ENCODE data around the gene COA5. TPM values are rescaled to one million over a fixed set of nuclear protein-coding genes. Genes with fewer than 3 reads are reported as not detected.

COA5 gene, protein sequence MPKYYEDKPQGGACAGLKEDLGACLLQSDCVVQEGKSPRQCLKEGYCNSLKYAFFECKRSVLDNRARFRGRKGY
- total RNA-seq (10 to 100 TPM; 24.4 to 46.7 (median 33.8) TPM), polyA plus RNA-seq (10 to 100 TPM; 48.9 to 69.7 (median 54.9) TPM)
- long read RNA-seq, donor 1, transcript COA5-201 (3 exons, 1,754 nt) = major isoform, 19 of 23 reads
- long read RNA-seq, donor 1, partial matches to known transcripts = 0 of 23 reads
- long read RNA-seq, donor 1, other reads (novel, unspliced or antisense) = 0 of 23 reads
- long read RNA-seq, donor 2, transcript COA5-201 (3 exons, 1,754 nt) = major isoform, 16 of 72 reads
- long read RNA-seq, donor 2, partial matches to known transcripts = 19 of 72 reads
- long read RNA-seq, donor 2, other reads (novel, unspliced or antisense) = 33 of 72 reads

DNA sequence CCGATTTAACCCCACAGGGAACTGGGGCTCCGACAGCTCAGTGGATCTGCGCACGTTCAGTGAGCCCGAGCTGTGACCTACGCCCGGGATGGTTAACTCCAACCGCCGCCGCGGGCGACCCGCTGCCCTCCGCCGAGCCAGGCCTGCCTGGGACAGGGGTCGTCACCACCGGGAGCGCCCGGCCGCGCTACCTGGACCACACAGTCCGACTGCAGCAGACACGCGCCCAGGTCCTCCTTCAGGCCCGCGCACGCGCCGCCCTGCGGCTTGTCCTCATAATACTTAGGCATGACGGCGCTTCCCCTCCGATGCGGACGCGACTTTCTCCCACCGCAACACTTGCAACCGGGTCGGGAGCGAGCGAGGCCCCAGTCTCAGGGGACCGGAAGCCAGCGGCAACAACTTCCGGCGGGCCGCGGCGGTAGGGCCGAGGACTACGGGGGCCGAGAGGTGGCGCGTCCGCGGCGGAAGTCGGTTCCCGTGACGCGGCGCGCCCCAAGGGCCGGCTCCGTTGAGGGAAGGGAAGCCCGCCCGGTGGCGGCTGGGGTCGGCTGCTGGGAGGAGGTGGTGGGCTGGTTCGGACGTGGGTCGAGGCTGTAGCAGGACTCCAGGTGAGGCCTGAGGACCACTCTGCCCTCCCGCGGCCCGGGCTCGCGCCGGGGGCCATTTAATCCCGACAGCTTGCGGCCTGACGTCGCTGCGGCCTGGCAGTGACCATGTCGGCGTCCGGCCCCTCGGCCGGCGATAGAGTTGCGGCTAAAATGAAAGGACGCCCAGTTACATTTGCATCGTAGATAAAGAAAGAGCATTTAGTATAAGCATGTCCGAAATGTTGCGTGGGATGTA lies at the start of gene COA5, which contains the start of gene UNC50:
Gene COA5, minus strand, starts transcription at position 397 of the 846 bp plus-strand sequence. Its CDS starts 107 bp downstream, at position 290.
Gene UNC50, plus strand, starts transcription at position 474 of the 846 bp plus-strand sequence. CDS start 1,171 bp downstream, outside the sequence.
- WGBS, 5 donors = 0 to 1% (median 1%) methylated on average over 50 to 93 of the region's 93 CpGs
- Histone ChIP-seq H3K27ac (peak within 1 kb of the TSS; percentile 94 to 98 (median 96)), H3K4me1 (peaks cover 34 to 82% (median 63%) of the 10 kb centered on the region in 6 donors), H3K36me3 (peaks cover 0 to 55% (median 26%) of the 10 kb centered on the region in 6 donors), H3K4me3 (peak within 1 kb of the TSS; percentile 56 to 99 (median 92)), H3K9me3 (no peaks in the 10 kb centered on the region), H3K27me3 (replicated peaks in 1 of 7) (no peaks in the 10 kb centered on the region)
- DNase-seq = peak; percentile 98
- peak; percentile 97 to 99 (median 97) for TF ChIP-seq POLR2AphosphoS5 (IDR thresholded peaks at IDR 0.05)
- TF ChIP-seq, protein P1, sequence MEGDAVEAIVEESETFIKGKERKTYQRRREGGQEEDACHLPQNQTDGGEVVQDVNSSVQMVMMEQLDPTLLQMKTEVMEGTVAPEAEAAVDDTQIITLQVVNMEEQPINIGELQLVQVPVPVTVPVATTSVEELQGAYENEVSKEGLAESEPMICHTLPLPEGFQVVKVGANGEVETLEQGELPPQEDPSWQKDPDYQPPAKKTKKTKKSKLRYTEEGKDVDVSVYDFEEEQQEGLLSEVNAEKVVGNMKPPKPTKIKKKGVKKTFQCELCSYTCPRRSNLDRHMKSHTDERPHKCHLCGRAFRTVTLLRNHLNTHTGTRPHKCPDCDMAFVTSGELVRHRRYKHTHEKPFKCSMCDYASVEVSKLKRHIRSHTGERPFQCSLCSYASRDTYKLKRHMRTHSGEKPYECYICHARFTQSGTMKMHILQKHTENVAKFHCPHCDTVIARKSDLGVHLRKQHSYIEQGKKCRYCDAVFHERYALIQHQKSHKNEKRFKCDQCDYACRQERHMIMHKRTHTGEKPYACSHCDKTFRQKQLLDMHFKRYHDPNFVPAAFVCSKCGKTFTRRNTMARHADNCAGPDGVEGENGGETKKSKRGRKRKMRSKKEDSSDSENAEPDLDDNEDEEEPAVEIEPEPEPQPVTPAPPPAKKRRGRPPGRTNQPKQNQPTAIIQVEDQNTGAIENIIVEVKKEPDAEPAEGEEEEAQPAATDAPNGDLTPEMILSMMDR (IDR thresholded peaks at IDR 0.05 in 8 of 11, conservative IDR thresholded peaks at IDR 0.05 in 3 of 11) = peak in 6 of 11 experiments; percentile 16 to 49 (median 38)
- TF ChIP-seq POLR2A (IDR thresholded peaks at IDR 0.05) = peak in 1 of 3 donors; percentile 48
- intact Hi-C loops (cut with DNase I; ENCODE audit: low total_unique reads) = no loop called here

DNA sequence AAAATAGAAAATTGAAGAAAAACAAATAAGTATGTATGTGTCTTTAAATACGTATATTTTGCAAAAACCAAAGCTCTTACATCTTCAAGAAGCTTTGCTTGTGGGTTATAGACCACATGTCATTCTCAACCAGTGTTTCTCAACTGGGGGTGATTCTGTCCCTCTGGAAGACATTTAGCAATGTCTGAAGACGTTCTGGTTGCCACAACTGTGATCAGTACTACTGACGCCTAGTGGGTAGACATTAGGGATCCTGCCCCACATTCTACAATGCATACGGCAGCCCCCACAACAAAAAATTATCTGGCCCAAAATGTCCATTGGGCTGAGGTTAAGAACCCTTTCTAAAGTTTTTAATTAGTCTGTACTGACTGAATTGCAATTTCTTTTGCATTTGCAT lies 48.5 kb upstream of the COA5 start:
- H3K36me3 ChIP-seq = peaks cover 0 to 9% (median 0%) of the 10 kb centered on the region in 6 donors
- peak in 1 of 3 donors; percentile 19 for TF ChIP-seq POLR2AphosphoS5 (IDR thresholded peaks at IDR 0.05)
- TF ChIP-seq, protein P1 (IDR thresholded peaks at IDR 0.05 in 8 of 11, conservative IDR thresholded peaks at IDR 0.05 in 3 of 11) = no peak
- H3K9me3 ChIP-seq = peaks cover 0 to 5% (median 0%) of the 10 kb centered on the region in 8 donors
- intact Hi-C loops (cut with DNase I; ENCODE audit: low total_unique reads) = loop anchor here (10.0 kb wide), 1 partner anchor 408 kb away; no protein-coding TSS in a partner anchor
- DNase-seq = no peak
- 43 to 81% (median 65%) methylated on average over 4 of the region's 4 CpGs for WGBS, 5 donors
- peaks cover 0 to 69% (median 14%) of the 10 kb centered on the region in 6 donors for H3K4me1 ChIP-seq
- peak overlapping the region in 5 of 8 donors; percentile 6 to 65 (median 56) for H3K27ac ChIP-seq
- H3K27me3 ChIP-seq (replicated peaks in 1 of 7) = no peaks in the 10 kb centered on the region
- H3K4me3 ChIP-seq = no peak overlapping the region

DNA sequence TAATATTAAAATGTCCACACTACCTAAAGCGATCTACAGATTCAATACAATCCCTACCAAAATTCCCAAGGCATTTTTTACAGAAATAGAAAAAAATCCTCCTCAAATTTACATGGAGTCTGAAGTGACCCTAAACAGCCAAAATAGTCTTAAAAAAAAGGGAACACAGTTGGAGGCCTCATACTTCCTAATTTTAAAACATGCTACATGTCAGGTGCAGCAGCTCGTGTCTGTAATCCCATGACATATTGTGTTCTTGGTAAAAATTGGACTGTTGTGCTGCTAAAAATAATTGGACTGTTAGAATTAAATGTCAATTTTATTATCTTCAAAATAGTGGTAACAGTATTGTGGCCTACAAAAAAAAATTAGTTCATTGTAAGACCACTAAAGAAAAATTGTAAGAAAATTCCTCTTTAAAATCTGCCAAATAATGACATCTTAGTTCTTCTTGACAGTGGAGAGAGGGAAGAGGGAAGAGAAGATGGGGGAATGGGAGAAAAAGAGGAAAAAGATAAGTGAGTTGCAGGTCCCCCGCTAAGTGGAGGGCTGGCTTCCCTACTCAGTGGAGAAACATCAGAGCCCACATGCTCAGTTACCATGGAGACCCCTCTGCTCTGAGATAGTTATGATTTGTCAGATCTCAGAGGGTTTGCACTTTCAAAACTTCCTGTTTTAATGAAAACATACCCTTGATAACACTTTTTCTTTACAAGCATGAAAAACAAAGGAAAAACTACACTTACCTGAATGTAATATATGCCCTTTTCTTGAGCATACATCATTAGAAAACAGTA lies 46.6 kb upstream of the COA5 start:
- no peaks in the 10 kb centered on the region for H3K27me3 ChIP-seq (replicated peaks in 1 of 7)
- H3K9me3 ChIP-seq = no peaks in the 10 kb centered on the region
- H3K4me3 ChIP-seq = no peak overlapping the region
- peaks cover 0 to 67% (median 15%) of the 10 kb centered on the region in 6 donors for H3K4me1 ChIP-seq
- TF ChIP-seq POLR2AphosphoS5 (IDR thresholded peaks at IDR 0.05) (no peak), POLR2A (IDR thresholded peaks at IDR 0.05) (no peak)
- TF ChIP-seq, protein P1 (IDR thresholded peaks at IDR 0.05 in 8 of 11, conservative IDR thresholded peaks at IDR 0.05 in 3 of 11) = no peak
- WGBS, 5 donors = 54 to 75% (median 69%) methylated on average over 3 of the region's 3 CpGs
- no peak for DNase-seq
- H3K36me3 ChIP-seq = peaks cover 0 to 9% (median 0%) of the 10 kb centered on the region in 6 donors
- peak overlapping the region in 6 of 8 donors; percentile 7 to 63 (median 25) for H3K27ac ChIP-seq
- intact Hi-C loops (cut with DNase I; ENCODE audit: low total_unique reads) = loop anchor here (10.0 kb wide), 1 partner anchor 410 kb away; no protein-coding TSS in a partner anchor
